Measurements from ENCODE around the gene ART1.

Gene ART1

DNA sequence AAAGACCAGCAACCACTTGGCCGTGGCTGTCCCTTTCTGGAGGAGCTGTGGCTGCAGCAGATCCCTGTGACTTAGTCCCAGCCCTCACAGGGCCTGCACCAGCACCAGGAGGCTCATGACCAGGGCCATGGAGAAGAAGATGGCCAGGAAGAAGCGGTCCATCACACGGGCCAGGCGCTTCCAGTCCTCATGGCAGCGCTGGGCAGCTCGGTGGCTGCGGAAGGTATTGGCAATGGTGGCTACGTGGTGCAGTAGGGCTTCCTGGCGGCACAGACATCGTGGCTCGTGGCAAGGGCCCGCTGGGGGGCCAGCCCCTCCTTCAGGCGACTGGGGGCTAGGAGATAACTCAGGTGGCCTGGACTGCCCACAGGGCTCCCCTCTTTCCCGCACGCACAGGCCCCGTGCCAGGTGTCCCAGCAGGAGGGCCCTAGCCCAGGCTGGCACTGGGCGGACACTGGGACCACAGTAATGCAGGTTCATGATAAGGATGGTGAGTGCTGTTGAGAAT is 21.1 kb downstream of the ART1 start:
- no peak for DNase-seq (ENCODE audit: low read depth)

- no peak for DNase-seq (ENCODE audit: low read depth)
Measured at GRCh38 chr11:3667149-3668035, 22.5 kb downstream of the ART1 start.

DNA sequence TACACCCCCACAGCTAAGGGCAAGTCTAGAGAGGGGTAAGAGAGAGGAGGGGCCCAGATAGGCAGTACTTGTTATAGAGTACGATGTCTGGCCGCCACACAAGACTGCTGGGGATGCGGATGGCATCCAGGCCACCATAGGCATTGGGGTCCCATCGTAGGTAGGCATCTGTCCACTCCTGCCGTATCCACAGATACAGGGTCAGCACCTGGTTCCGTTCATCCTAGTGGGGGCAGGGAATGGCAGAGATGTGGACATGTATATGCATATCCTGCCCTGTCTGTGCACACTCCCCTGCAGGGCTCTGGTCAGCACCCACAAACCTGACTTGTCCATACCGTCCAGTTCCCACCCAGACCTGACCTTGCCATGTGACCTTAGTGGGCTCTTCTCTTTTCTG is 24.2 kb downstream of the ART1 start:
- DNase-seq (ENCODE audit: low read depth): no peak

GRCh38 chr11:3669742-3670183 is 24.8 kb downstream of the ART1 start:
- DNase-seq (ENCODE audit: low read depth): no peak

GRCh38 chr11:3671334-3672254 is 26.7 kb downstream of the ART1 start, which contains the start of gene CHRNA10:
TSS of gene CHRNA10 (minus strand) at chr11:3671384. CDS start at chr11:3671312, 72 bp downstream.
- no peak for DNase-seq (ENCODE audit: low read depth)

GRCh38 chr11:3674189-3674588 is 29.3 kb downstream of the ART1 start:
- no peak for DNase-seq (ENCODE audit: low read depth)

GRCh38 chr11:3675971-3676370 is 31.0 kb downstream of the ART1 start:
- no peak for DNase-seq (ENCODE audit: low read depth)

DNA sequence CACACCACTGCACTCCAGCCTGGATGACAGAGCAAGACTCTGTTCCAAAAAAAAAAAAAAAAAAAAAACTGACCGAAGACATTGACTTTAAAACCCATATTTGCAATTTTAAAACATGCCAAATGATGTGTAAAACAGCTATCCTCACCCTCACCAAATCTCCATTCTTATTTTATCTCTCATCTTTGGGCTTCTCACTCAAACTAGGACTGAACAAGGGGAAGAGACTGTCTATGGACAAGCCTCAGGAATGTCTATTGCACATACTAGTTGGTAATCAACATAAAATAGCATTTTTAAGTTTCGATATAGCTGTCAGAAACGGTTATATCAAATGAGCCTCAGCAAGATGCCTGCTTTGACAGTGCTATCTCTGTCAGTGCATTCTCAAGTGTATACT is 34.1 kb downstream of the ART1 start:
- DNase-seq (ENCODE audit: low read depth): no peak

DNA sequence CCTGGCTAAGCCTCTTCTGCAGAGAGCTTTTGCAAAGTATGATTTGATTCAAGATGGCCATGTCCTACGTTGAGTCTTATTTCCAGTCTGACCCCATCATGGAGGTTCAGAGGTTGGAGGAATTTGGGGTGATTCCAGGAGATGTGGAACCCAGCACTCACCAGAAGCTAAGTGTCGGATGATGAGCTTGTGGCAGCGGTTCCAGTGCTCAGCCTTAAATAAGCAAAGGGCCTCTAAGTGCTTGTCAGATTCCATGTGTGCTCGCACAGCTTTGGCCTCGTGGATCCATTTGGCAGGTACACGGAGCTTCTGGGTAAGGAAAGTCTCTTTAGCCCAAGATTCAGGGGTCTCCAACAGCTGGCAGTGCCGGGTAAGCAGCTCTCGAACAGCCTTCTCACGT is 38.1 kb downstream of the ART1 start:
- no peak for DNase-seq (ENCODE audit: low read depth)

GRCh38 chr11:3684129-3684818 is 39.3 kb downstream of the ART1 start:
- no peak for DNase-seq (ENCODE audit: low read depth)

DNA sequence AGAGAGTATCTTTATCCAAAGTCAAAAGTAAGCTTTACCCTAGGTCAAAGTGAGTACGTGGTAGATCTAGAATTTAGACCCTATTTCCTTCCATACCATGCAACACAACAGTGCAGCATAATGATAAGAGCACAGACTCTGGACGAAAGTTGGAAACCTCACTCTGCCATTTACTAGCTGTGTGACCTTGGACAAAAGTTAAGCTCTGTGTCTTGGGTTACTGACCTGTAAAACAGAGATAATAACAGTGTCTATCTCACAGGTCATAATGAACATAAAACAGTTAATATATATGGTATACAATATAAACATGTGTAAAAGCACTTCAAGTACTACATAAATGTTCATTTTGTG is 39.9 kb downstream of the ART1 start:
- DNase-seq (ENCODE audit: low read depth): no peak

DNA sequence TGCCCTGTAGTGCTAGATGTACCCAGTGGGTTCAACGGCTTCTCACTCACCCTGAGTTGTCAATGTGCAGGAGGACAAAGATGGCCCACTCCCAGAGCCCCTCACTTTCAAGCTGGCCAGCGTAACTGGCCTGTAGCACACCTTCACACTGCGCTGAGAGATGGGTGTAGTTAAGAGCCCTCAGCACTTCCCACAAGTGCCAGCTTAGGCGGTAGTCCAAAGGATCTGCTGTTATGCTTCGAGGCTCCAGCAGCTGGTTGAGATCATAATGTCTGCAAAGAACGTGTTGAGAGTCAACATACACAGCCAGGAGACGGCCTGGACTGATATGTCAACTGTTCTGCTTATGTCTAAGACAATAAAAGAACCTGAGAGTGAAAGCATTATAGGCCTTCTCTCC is 41.0 kb downstream of the ART1 start:
- no peak for DNase-seq (ENCODE audit: low read depth)

GRCh38 chr11:3686751-3687150 is 41.8 kb downstream of the ART1 start:
- DNase-seq (ENCODE audit: low read depth): no peak

DNA sequence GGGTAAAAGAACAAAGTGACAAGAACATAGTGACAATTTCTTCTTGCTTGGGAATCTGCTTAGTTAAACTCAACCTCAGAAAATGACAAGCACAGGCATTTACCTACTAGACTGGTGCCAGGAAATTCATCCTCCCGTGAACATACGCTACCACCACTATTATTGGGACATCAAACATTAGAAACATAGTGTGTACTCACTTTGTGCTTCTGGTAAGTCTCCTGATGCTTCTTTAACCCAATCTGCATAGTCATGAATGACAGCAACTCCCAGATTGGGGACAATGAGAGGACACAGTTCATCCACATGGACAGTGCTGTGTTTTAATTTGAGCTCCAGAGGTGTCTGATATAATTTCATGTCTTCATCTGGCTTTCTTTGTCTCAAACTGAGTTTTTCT is 55.5 kb downstream of the ART1 start:
- no peak for DNase-seq (ENCODE audit: low read depth)

- no peak for DNase-seq (ENCODE audit: low read depth)
Measured at GRCh38 chr11:3700910-3701309, 56.0 kb downstream of the ART1 start.

DNA sequence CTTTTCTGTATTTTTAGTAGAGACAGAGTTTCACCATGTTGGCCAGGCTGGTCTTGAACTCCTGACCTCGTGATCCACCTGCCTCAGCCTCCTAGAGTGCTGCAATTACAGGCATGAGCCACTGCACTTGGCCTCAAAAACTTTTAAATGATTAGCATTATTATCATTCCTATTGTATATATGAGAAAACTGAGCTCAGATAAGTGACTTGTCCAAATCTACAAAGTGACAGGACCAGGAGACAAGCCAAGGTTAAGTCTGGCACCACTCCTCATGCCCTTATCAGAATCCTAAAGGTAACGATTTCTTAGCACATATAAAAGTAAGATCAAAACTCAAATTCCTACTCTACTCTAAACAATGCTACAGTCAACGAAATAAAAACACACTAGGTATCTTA is 58.5 kb downstream of the ART1 start:
- no peak for DNase-seq (ENCODE audit: low read depth)

DNA sequence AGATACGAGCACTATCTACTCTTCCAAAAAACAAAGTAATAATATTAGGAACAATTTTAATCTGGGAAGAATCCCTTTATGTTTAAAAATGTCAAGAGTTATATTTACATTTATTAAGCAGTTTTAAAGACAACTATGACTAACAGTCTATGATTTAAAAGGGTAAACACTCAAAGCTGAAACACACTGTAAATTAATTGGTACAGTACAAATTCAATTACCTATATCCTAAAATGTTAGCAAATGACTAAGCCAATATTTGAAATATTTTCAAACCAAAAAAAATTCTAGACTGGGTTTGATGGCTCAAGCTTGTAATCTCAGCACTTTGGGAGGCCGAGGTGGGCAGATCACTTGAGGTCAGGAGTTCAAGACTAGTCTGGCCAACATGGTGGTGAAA is 62.2 kb downstream of the ART1 start:
- DNase-seq (ENCODE audit: low read depth): no peak

GRCh38 chr11:3709977-3710376 is 65.0 kb downstream of the ART1 start:
- DNase-seq (ENCODE audit: low read depth): no peak

DNA sequence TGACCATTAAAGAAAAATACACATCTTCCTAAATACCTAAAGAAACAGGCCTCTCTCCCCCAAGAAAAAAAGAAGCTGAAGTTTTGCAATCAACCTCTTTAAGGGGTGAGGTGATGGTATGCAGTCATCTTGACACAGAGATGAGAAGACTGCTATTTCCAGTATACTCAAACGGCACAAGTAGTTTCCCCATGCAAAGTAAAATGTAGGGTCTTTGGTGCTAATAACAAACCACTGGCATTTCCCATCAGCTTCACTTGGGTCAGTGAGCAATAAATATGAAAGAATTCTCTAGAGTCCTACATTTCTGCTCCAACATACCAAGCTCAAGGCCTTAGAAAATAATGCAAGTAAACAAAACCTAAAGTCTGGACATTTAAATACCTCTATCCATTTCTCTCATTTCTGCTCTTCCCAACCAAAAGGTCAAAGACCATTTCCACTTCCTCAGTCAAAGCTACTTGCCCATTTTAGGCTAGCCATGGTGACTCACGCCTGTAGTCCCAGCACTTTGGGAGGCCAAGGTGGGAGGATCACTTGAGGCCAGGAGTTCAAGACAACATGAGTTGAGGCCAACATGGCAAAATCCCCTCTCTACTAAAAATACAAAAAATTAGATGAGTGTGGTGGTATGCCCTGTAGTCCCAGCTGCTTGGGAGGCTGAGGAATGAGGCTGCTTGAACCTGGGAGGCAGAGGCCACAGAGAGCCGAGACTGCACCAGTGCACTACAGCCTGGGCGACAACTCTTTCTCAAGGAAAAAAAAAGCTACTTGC is 65.7 kb downstream of the ART1 start:
- no peak for DNase-seq (ENCODE audit: low read depth)

GRCh38 chr11:3712274-3712673 is 67.3 kb downstream of the ART1 start:
- no peak for DNase-seq (ENCODE audit: low read depth)
